ENCODE results near the gene MAPK8. TPM values are rescaled to one million over a fixed set of nuclear protein-coding genes. Genes with fewer than 3 reads are reported as not detected.

Gene MAPK8
- total RNA-seq, 1 donor from 2014 or later = 53.7 TPM

- Mint-ChIP-seq H3K27ac (ENCODE audit: unreplicated experiment) (peak overlapping the region; percentile 19), H3K9me3 (ENCODE audit: unreplicated experiment) (no peaks in the 10 kb centered on the region), H3K27me3 (ENCODE audit: unreplicated experiment) (peaks cover 10% of the 10 kb centered on the region), H3K36me3 (ENCODE audit: low read depth, unreplicated experiment) (peaks cover 7% of the 10 kb centered on the region), H3K4me3 (ENCODE audit: unreplicated experiment) (no peak overlapping the region), H3K4me1 (ENCODE audit: unreplicated experiment) (peaks cover 45% of the 10 kb centered on the region)
- no peak for DNase-seq (ENCODE audit: low spot score)
- TF ChIP-seq, protein P1, sequence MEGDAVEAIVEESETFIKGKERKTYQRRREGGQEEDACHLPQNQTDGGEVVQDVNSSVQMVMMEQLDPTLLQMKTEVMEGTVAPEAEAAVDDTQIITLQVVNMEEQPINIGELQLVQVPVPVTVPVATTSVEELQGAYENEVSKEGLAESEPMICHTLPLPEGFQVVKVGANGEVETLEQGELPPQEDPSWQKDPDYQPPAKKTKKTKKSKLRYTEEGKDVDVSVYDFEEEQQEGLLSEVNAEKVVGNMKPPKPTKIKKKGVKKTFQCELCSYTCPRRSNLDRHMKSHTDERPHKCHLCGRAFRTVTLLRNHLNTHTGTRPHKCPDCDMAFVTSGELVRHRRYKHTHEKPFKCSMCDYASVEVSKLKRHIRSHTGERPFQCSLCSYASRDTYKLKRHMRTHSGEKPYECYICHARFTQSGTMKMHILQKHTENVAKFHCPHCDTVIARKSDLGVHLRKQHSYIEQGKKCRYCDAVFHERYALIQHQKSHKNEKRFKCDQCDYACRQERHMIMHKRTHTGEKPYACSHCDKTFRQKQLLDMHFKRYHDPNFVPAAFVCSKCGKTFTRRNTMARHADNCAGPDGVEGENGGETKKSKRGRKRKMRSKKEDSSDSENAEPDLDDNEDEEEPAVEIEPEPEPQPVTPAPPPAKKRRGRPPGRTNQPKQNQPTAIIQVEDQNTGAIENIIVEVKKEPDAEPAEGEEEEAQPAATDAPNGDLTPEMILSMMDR (IDR thresholded peaks at IDR 0.05; ENCODE audit: unreplicated experiment) = no peak
Observed at GRCh38 chr10:48474765-48475365, 168.4 kb downstream of the MAPK8 start.

DNA sequence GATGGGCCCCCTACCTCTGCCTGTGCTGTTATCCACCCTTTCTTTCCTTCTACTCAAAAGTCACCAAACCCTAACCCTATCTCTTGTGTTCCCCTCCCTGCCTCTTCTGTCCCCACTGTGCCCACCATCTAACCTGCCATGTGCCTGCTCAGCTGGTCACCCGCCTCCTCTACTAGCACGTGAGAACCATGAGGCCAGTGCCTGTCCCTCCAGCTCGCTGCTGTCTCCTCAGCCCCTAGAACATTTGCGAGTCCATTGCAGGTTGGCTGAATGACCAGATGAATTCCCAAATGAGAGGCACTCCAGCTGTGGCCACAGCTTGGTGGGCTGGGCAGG, 169.4 kb downstream of the MAPK8 start:
- TF ChIP-seq, protein P1 (IDR thresholded peaks at IDR 0.05; ENCODE audit: unreplicated experiment) = no peak
- Mint-ChIP-seq H3K4me1 (ENCODE audit: unreplicated experiment) (peaks cover 35% of the 10 kb centered on the region), H3K9me3 (ENCODE audit: unreplicated experiment) (no peaks in the 10 kb centered on the region), H3K27me3 (ENCODE audit: unreplicated experiment) (peaks cover 7% of the 10 kb centered on the region), H3K36me3 (ENCODE audit: low read depth, unreplicated experiment) (peaks cover 7% of the 10 kb centered on the region), H3K4me3 (ENCODE audit: unreplicated experiment) (no peak overlapping the region), H3K27ac (ENCODE audit: unreplicated experiment) (peak overlapping the region; percentile 86)
- DNase-seq (ENCODE audit: low spot score) = no peak

- H3K27ac Mint-ChIP-seq (ENCODE audit: unreplicated experiment) = peak overlapping the region; percentile 86
- peaks cover 7% of the 10 kb centered on the region for H3K27me3 Mint-ChIP-seq (ENCODE audit: unreplicated experiment)
- H3K4me3 Mint-ChIP-seq (ENCODE audit: unreplicated experiment) = no peak overlapping the region
- no peak for DNase-seq (ENCODE audit: low spot score)
- peaks cover 7% of the 10 kb centered on the region for H3K36me3 Mint-ChIP-seq (ENCODE audit: low read depth, unreplicated experiment)
- no peaks in the 10 kb centered on the region for H3K9me3 Mint-ChIP-seq (ENCODE audit: unreplicated experiment)
- TF ChIP-seq, protein P1 (IDR thresholded peaks at IDR 0.05; ENCODE audit: unreplicated experiment) = no peak
- peaks cover 35% of the 10 kb centered on the region for H3K4me1 Mint-ChIP-seq (ENCODE audit: unreplicated experiment)
Observed at GRCh38 chr10:48476279-48476982, 170.0 kb downstream of the MAPK8 start.

- H3K27me3 Mint-ChIP-seq (ENCODE audit: unreplicated experiment) = peaks cover 7% of the 10 kb centered on the region
- TF ChIP-seq, protein P1 (IDR thresholded peaks at IDR 0.05; ENCODE audit: unreplicated experiment) = no peak
- no peaks in the 10 kb centered on the region for H3K9me3 Mint-ChIP-seq (ENCODE audit: unreplicated experiment)
- no peak for DNase-seq (ENCODE audit: low spot score)
- H3K36me3 Mint-ChIP-seq (ENCODE audit: low read depth, unreplicated experiment) = peaks cover 7% of the 10 kb centered on the region
- H3K4me3 Mint-ChIP-seq (ENCODE audit: unreplicated experiment) = no peak overlapping the region
- H3K4me1 Mint-ChIP-seq (ENCODE audit: unreplicated experiment) = peaks cover 32% of the 10 kb centered on the region
- peak overlapping the region; percentile 32 for H3K27ac Mint-ChIP-seq (ENCODE audit: unreplicated experiment)
Observed at GRCh38 chr10:48477141-48477540, 170.7 kb downstream of the MAPK8 start.

DNA sequence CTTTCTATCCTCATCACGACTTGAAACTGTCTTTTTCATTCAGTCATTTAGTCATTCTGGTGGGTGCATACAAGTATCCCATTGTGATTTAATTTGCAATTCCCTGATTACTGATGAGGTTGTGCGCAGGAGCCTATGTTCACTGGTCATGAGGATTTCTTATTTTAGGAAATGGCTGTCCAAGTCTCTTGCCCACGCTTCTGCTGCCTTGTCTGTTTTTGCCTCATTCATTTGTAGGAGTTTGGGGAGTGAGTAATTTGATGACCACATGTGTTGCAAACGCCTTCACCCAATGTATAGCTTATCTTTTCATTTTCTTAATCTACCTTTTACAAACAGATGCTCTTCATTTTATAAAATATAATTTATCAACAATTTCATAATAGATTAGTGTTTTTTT, 171.1 kb downstream of the MAPK8 start:
- Mint-ChIP-seq H3K4me3 (ENCODE audit: unreplicated experiment) (no peak overlapping the region), H3K4me1 (ENCODE audit: unreplicated experiment) (peaks cover 32% of the 10 kb centered on the region), H3K9me3 (ENCODE audit: unreplicated experiment) (no peaks in the 10 kb centered on the region), H3K27me3 (ENCODE audit: unreplicated experiment) (peaks cover 7% of the 10 kb centered on the region), H3K36me3 (ENCODE audit: low read depth, unreplicated experiment) (peaks cover 7% of the 10 kb centered on the region), H3K27ac (ENCODE audit: unreplicated experiment) (no peak overlapping the region)
- no peak for DNase-seq (ENCODE audit: low spot score)
- TF ChIP-seq, protein P1 (IDR thresholded peaks at IDR 0.05; ENCODE audit: unreplicated experiment) = no peak

Measured in endothelial cell (in vitro differentiated cells).